Testis (tissue), 3 donors: ENCODE measurements around the gene RNF157. TPM values are rescaled to one million over a fixed set of nuclear protein-coding genes. Genes with fewer than 3 reads are reported as not detected.
"Not testable (repeated sequence)": the region's sequence is repeated elsewhere in the genome, so short reads cannot be mapped to it uniquely, and the experiment has no call there.

Experiments used
- DNase-seq: peaks from one replicate; pipeline ENCODE4 v3.0.0-alpha.2; 2019
- H3K27ac ChIP-seq, 2 donors: fragments of 200-600 bp; sonication (generic); one replicate each; pipeline ENCODE4 v1.5.1; 2019
- H3K27me3 ChIP-seq: fragments of 200-600 bp; sonication (generic); one replicate; pipeline ENCODE4 v1.5.1; 2019
- H3K36me3 ChIP-seq: fragments of 200-600 bp; sonication (generic); one replicate; pipeline ENCODE4 v1.5.1; 2017; ENCODE audit warnings: low read depth; ENCODE audit errors: missing control alignments
- H3K4me1 ChIP-seq: fragments of 200-600 bp; sonication (generic); one replicate; pipeline ENCODE4 v1.5.1; 2019
- H3K4me3 ChIP-seq, 2 donors: fragments of 200-600 bp; sonication (generic); one replicate each; pipeline ENCODE4 v1.5.1; 2017 to 2019
- H3K9me3 ChIP-seq: fragments of 200-600 bp; sonication (generic); one replicate; pipeline ENCODE4 v1.5.1; 2017
- CTCF ChIP-seq, 3 experiments: fragments of 450-650 bp in 2 of 3; fragments of 200-600 bp in 1 of 3; sonication (generic) in 1 of 3; IDR thresholded peaks; one replicate each; pipeline ENCODE4 v1.5.1; 2016 to 2019; ENCODE audit warnings: antibody characterized with exemption in 3 of 3, mild to moderate bottlenecking in 2 of 3, moderate library complexity in 1 of 3
- POLR2A ChIP-seq: fragments of 450-650 bp; IDR thresholded peaks from one replicate; pipeline ENCODE4 v1.6.1; 2017; ENCODE audit warnings: antibody characterized with exemption, mild to moderate bottlenecking, moderate library complexity
- WGBS, 2 donors: methylation state at CpG; one replicate each; pipeline ENCODE4 v1.1.5; 2018; 5-methylcytosine and 5-hydroxymethylcytosine counted together
- intact Hi-C: fragments of 100-400 bp; cut with DNase I; formaldehyde crosslinking; loops from one replicate; pipeline ENCODE4 v1.15.1; 2023; ENCODE audit warnings: low total_unique reads
- polyA plus RNA-seq: library from polyadenylated mRNA; stranded (reverse); fragments of 350-450 nt; fragmentation: Illumina TruSeq; extraction: RNeasy Lipid Tissue Mini Kit (QIAGEN cat#74804); gene quantifications from one replicate; pipeline ENCODE4 v1.2.3, GENCODE V29; 2014; ENCODE audit warnings: low read depth, low replicate concordance; ENCODE audit not compliant: insufficient read depth
- total RNA-seq, 2 donors: library from RNA; depleted of rRNA; stranded (reverse); fragments of >200 nt; gene quantifications; one replicate each; pipeline ENCODE4 v1.2.3, GENCODE V29; 2016

The RNF157 gene
- total and polyA plus RNA-seq, 3 donors from 2014 or later: 98.8 to 108 (median 101) TPM

- TF ChIP-seq CTCF (IDR thresholded peaks at IDR 0.05): no peak
- TF ChIP-seq POLR2A: no peak
- no peak for DNase-seq
- intact Hi-C loops: no loop called here
- H3K4me3 ChIP-seq: no peak overlapping the region
- H3K9me3 ChIP-seq: no peaks in the 10 kb centered on the region
- no peaks in the 10 kb centered on the region for H3K36me3 ChIP-seq
- no peak overlapping the region for H3K27ac ChIP-seq
- H3K4me1 ChIP-seq: no peaks in the 10 kb centered on the region
- H3K27me3 ChIP-seq: no peaks in the 10 kb centered on the region
These were observed 3.7 kb downstream of the RNF157 start for GRCh38 chr17:76236603-76237002.

GRCh38 chr17:76235883-76236282 is 4.4 kb downstream of the RNF157 start:
- Histone ChIP-seq H3K4me3 (no peak overlapping the region), H3K4me1 (no peaks in the 10 kb centered on the region), H3K36me3 (no peaks in the 10 kb centered on the region), H3K27me3 (no peaks in the 10 kb centered on the region), H3K9me3 (no peaks in the 10 kb centered on the region), H3K27ac (no peak overlapping the region)
- TF ChIP-seq POLR2A: no peak
- TF ChIP-seq CTCF (IDR thresholded peaks at IDR 0.05): no peak
- DNase-seq: no peak
- intact Hi-C loops: no loop called here
- WGBS, 2 donors: 97 to 100% methylated on average over 2 of the region's 2 CpGs

GRCh38 chr17:76234354-76234679 is 6.0 kb downstream of the RNF157 start:
- H3K27ac ChIP-seq: no peak overlapping the region
- DNase-seq: no peak
- no peak for TF ChIP-seq CTCF (IDR thresholded peaks at IDR 0.05)
- TF ChIP-seq POLR2A: no peak
- no peaks in the 10 kb centered on the region for H3K4me1 ChIP-seq
- WGBS, 2 donors: 83 to 89% methylated on average over 5 of the region's 5 CpGs
- no peak overlapping the region for H3K4me3 ChIP-seq
- H3K9me3 ChIP-seq: no peaks in the 10 kb centered on the region
- intact Hi-C loops: no loop called here
- H3K27me3 ChIP-seq: no peaks in the 10 kb centered on the region
- no peaks in the 10 kb centered on the region for H3K36me3 ChIP-seq

- no peak for TF ChIP-seq CTCF (IDR thresholded peaks at IDR 0.05)
- TF ChIP-seq POLR2A: no peak
- WGBS, 2 donors: 96 to 97% methylated on average over 6 of the region's 6 CpGs
- no peak overlapping the region for H3K27ac ChIP-seq
- H3K36me3 ChIP-seq: no peaks in the 10 kb centered on the region
- no peaks in the 10 kb centered on the region for H3K9me3 ChIP-seq
- H3K27me3 ChIP-seq: no peaks in the 10 kb centered on the region
- H3K4me1 ChIP-seq: no peaks in the 10 kb centered on the region
- no peak overlapping the region for H3K4me3 ChIP-seq
- no peak for DNase-seq
- intact Hi-C loops: no loop called here
These were observed 6.5 kb downstream of the RNF157 start for GRCh38 chr17:76233588-76234353.

- H3K4me1 ChIP-seq: no peaks in the 10 kb centered on the region
- DNase-seq: no peak
These were observed 8.0 kb downstream of the RNF157 start for GRCh38 chr17:76232342-76232741.

GRCh38 chr17:76226749-76227148 is 13.5 kb downstream of the RNF157 start:
- H3K27me3 ChIP-seq, intact Hi-C loops, H3K4me1 ChIP-seq, H3K9me3 ChIP-seq, H3K4me3 ChIP-seq, H3K27ac ChIP-seq, H3K36me3 ChIP-seq, DNase-seq: not testable (repeated sequence)
- WGBS, 2 donors: 92 to 97% methylated on average over 19 of the region's 19 CpGs

More at GRCh38 chr17:76232342-76232741, 8.0 kb downstream of the RNF157 start:
- TF ChIP-seq POLR2A (no peak), CTCF (IDR thresholded peaks at IDR 0.05) (no peak)
- no peaks in the 10 kb centered on the region for H3K36me3 ChIP-seq
- no peaks in the 10 kb centered on the region for H3K27me3 ChIP-seq
- intact Hi-C loops: no loop called here
- no peak overlapping the region for H3K4me3 ChIP-seq
- no peak overlapping the region for H3K27ac ChIP-seq
- no peaks in the 10 kb centered on the region for H3K9me3 ChIP-seq
- WGBS, 2 donors: 89 to 94% methylated on average over 2 of the region's 2 CpGs

GRCh38 chr17:76225373-76226086 is 14.8 kb downstream of the RNF157 start:
- H3K27ac ChIP-seq, intact Hi-C loops, H3K4me1 ChIP-seq, H3K27me3 ChIP-seq, DNase-seq, H3K4me3 ChIP-seq, H3K9me3 ChIP-seq, H3K36me3 ChIP-seq: not testable (repeated sequence)
- WGBS, 2 donors: 82 to 88% methylated on average over 7 of the region's 7 CpGs
